ENCODE results near the gene FAM83F. TPM values are rescaled to one million over a fixed set of nuclear protein-coding genes. Genes with fewer than 3 reads are reported as not detected.

Gene FAM83F
- total and polyA plus RNA-seq, 2 experiments from 2014 or later, result 0.18 TPM; not detected in 1

DNA sequence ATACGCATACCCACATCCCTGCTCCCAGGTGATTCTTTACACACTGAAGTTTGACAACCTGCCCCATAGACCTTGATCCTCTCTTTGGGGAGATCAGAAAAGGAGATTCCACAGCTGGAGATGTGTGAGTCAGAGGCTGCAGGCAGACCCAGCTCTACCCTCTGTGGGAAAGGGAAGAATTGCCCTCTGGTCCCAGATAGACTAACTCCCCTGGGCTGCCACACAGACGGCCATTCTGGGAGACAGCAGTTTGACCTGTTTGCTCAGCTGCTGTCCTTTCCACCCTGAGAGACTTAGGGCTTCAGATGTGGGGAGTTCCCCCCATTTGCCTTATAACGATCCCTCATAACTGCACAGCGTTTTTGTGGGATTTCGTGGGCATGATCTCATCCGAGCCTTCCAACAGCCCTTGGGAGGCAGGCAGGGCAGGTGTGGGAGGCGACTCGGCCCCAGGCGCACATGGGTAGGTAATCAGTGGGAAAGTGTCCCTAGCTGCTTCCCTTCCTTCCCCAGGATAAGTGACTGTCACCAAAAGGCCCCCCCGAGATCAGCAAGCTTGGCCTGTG lies 14.1 kb downstream of the FAM83F start:
- Histone ChIP-seq H3K9me3 (ENCODE audit: low read depth) (no peaks in the 10 kb centered on the region), H3K36me3 (no peaks in the 10 kb centered on the region), H3K27me3 (peaks cover 15% of the 10 kb centered on the region), H3K4me3 (no peak overlapping the region), H3K4me1 (ENCODE audit: low read depth) (peaks cover 14% of the 10 kb centered on the region), H3K27ac (no peak overlapping the region)
- no peak for DNase-seq (ENCODE audit: low read depth in 1 of 2, low spot score in 1 of 2)
- TF ChIP-seq, protein P1, sequence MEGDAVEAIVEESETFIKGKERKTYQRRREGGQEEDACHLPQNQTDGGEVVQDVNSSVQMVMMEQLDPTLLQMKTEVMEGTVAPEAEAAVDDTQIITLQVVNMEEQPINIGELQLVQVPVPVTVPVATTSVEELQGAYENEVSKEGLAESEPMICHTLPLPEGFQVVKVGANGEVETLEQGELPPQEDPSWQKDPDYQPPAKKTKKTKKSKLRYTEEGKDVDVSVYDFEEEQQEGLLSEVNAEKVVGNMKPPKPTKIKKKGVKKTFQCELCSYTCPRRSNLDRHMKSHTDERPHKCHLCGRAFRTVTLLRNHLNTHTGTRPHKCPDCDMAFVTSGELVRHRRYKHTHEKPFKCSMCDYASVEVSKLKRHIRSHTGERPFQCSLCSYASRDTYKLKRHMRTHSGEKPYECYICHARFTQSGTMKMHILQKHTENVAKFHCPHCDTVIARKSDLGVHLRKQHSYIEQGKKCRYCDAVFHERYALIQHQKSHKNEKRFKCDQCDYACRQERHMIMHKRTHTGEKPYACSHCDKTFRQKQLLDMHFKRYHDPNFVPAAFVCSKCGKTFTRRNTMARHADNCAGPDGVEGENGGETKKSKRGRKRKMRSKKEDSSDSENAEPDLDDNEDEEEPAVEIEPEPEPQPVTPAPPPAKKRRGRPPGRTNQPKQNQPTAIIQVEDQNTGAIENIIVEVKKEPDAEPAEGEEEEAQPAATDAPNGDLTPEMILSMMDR (IDR thresholded peaks at IDR 0.05; ENCODE audit: low read depth, low read length), result no peak

DNA sequence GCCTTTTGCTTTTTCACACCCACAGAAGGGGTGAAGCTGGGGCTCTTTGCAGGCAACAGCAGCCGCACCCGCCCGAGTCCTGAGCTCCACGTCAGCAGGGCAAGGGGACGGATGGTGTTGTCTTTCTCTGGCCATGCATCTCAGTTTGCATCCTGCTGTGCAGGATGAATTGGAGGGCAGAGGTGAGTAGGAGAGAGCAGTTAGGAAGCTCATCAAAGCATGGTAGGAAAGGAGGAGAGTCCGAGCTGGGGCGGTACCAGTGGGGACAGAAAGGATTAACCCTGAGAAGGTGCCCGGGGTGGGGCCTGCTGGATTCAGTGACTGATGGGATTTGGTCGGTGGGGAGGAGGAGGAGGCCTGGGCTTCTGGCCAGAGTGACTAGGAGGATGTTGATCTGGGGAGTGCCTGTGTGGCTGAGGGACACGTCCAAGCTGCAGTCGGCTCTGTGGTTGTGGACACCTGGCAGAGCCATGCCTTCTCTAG lies 14.6 kb downstream of the FAM83F start:
- Histone ChIP-seq H3K9me3 (ENCODE audit: low read depth) (no peaks in the 10 kb centered on the region), H3K27ac (no peak overlapping the region), H3K27me3 (peaks cover 15% of the 10 kb centered on the region), H3K36me3 (no peaks in the 10 kb centered on the region), H3K4me1 (ENCODE audit: low read depth) (peaks cover 14% of the 10 kb centered on the region), H3K4me3 (no peak overlapping the region)
- TF ChIP-seq, protein P1 (IDR thresholded peaks at IDR 0.05; ENCODE audit: low read depth, low read length), result no peak
- no peak for DNase-seq (ENCODE audit: low read depth in 1 of 2, low spot score in 1 of 2)

DNA sequence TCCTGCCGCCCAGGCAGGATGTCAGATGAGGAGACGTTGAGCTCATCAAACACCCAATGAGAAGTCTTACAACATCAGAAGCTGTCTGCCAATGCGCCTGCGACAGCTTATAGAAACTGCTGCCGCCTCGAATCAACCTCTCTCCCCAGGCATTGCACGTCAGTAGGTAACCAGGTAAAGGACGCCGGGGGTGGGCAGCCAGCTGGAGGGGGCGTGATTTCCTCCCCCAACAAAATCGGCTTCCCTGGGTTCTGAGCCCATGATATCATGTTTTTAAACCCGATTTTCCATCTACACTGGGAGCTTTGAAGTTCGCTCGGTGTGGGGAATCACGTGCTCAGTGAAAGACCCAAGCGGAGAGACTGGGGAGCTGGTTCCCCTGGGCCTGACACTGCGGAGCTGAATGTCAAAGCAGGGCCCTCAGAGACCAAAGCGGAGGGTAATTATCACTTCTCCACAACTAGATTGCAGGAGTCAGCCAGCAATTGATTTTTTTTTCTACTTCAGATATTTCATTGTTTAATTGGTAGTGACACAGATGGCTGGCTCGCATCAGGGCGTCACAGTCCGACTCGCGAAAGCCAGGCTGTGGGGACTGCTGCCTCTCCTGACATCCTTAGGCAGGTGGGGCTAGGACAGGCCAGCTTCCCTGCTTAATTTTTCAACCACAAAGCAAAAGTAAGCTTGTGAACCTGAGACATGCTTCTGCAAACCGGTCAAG lies 15.4 kb downstream of the FAM83F start:
- H3K4me3 ChIP-seq, result no peak overlapping the region
- no peaks in the 10 kb centered on the region for H3K9me3 ChIP-seq (ENCODE audit: low read depth)
- H3K27ac ChIP-seq, result no peak overlapping the region
- peaks cover 12% of the 10 kb centered on the region for H3K4me1 ChIP-seq (ENCODE audit: low read depth)
- H3K27me3 ChIP-seq, result peaks cover 15% of the 10 kb centered on the region
- no peaks in the 10 kb centered on the region for H3K36me3 ChIP-seq
- TF ChIP-seq, protein P1 (IDR thresholded peaks at IDR 0.05; ENCODE audit: low read depth, low read length), result no peak
- DNase-seq (ENCODE audit: low read depth in 1 of 2, low spot score in 1 of 2), result no peak

DNA sequence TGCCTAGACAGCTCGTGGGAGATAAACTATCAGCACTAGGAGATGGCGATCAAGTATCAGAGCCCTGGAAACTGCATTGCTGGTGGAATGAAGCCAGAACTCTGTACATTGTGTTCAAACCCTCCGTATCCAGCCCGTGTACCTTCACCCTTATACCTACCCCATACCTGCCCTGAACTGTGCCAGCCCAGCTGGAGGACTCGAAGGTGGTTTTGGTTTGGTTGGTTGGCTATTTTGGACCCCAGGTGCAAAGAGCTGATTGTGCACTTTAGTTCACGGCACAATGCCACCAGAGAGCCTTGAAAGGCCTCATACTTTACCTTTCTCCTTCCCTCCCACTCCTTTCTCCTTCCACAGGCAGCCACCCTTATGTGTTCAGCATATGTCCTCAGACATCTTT lies 16.0 kb downstream of the FAM83F start:
- Histone ChIP-seq H3K27me3 (peaks cover 15% of the 10 kb centered on the region), H3K9me3 (ENCODE audit: low read depth) (no peaks in the 10 kb centered on the region), H3K36me3 (no peaks in the 10 kb centered on the region), H3K4me3 (no peak overlapping the region), H3K27ac (no peak overlapping the region), H3K4me1 (ENCODE audit: low read depth) (peaks cover 12% of the 10 kb centered on the region)
- DNase-seq (ENCODE audit: low read depth in 1 of 2, low spot score in 1 of 2), result no peak
- TF ChIP-seq, protein P1 (IDR thresholded peaks at IDR 0.05; ENCODE audit: low read depth, low read length), result no peak

DNA sequence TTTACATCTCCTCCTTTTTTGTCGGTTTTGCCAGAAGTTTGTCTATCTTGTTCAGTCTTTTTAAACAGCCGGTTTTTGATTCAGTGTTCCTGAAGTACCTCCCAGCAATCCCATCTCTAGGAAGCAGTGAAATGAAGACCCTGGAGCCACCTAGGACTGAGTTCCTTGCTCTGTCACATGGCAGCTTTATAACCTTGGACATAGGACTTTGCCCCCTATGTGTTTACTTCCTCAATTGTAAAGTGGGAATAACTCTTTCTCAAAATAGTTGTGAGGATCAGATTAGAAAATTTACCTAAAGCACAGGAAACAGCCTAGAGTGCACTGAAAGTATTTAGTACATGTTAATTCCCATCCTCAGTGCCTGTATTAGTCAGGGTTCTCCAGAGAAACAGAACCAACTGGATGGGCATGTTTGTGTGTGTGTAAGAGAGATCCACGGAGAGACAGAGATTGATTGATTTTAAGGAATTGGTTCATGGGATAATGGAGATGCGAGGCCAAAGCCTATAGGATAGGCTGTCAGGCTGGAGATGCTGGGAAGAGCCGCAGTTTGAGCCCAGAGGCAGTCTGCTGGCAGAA lies 20.0 kb downstream of the FAM83F start:
- no peaks in the 10 kb centered on the region for H3K27me3 ChIP-seq
- DNase-seq (ENCODE audit: low read depth in 1 of 2, low spot score in 1 of 2), result no peak
- H3K4me1 ChIP-seq (ENCODE audit: low read depth), result peaks cover 12% of the 10 kb centered on the region
- no peaks in the 10 kb centered on the region for H3K36me3 ChIP-seq
- H3K4me3 ChIP-seq, result no peak overlapping the region
- H3K27ac ChIP-seq, result no peak overlapping the region
- TF ChIP-seq, protein P1 (IDR thresholded peaks at IDR 0.05; ENCODE audit: low read depth, low read length), result no peak
- no peaks in the 10 kb centered on the region for H3K9me3 ChIP-seq (ENCODE audit: low read depth)
